HG03342 (cell line): ENCODE data around the gene NTHL1.
"Not testable (repeated sequence)": the region's sequence is repeated elsewhere in the genome, so short reads cannot be mapped to it uniquely, and the experiment has no call there.

Experiments used
- ATAC-seq: cut with Tn5 transposase; IDR thresholded peaks from one replicate; pipeline ENCODE4 v1.9.1; 2021; ENCODE audit warnings: mild to moderate bottlenecking, moderate library complexity; ENCODE audit not compliant: unreplicated experiment

The NTHL1 gene

DNA sequence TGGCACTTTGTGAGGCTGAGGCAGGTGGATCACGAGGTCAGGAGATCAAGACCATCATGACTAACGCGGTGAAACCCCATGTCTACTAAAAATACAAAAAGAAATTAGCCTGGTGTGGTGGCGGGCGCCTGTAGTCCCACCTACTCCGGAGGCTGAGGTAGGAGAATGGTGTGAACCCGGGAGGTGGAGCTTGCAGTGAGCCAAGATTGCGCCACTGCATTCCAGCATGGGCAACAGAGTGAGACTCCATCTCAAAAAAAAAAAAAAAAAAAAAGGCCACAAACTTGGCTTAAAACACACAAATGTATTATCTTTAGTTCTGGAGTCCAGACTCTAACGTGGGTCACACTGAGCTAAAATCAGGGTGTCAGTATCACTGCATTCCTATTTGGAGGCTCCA lies 35.9 kb downstream of the NTHL1 start:
- not testable (repeated sequence) for ATAC-seq

- peak; percentile 85 for ATAC-seq
These were observed 37.7 kb downstream of the NTHL1 start, which contains the start of gene ZNF598 for GRCh38 chr16:2009791-2010510. ZNF598 (minus strand) TSS chr16:2009821.

GRCh38 chr16:2009164-2009711 lies 38.4 kb downstream of the NTHL1 start:
- ATAC-seq = peak; percentile 33

- no peak for ATAC-seq
These were observed 38.9 kb downstream of the NTHL1 start for GRCh38 chr16:2008631-2009163.

DNA sequence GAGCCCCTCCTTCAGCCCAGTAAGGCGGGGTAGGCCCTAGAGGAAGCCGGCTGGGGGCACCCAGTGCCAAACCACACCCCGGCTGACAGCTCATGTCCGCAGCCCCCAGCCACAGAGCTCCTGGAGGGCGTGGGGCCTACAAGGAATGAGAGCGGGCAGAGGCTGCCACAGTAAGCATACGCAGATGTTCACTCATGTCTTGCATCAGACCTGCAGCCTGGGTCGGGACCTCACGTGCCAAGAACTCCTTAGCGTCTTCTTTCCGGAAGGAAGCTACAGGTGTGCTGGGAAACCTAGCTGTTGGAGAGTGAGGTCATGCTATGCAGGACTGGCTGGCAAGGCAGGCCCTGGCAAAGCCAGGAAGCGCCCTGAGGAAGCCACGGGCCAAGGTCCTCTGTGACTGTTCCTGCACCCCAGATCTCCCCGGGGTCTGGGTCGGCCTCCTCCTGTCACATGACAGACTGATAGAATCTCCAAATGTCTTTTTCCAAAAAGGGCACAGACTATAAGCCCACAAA lies 39.6 kb downstream of the NTHL1 start:
- no peak for ATAC-seq

DNA sequence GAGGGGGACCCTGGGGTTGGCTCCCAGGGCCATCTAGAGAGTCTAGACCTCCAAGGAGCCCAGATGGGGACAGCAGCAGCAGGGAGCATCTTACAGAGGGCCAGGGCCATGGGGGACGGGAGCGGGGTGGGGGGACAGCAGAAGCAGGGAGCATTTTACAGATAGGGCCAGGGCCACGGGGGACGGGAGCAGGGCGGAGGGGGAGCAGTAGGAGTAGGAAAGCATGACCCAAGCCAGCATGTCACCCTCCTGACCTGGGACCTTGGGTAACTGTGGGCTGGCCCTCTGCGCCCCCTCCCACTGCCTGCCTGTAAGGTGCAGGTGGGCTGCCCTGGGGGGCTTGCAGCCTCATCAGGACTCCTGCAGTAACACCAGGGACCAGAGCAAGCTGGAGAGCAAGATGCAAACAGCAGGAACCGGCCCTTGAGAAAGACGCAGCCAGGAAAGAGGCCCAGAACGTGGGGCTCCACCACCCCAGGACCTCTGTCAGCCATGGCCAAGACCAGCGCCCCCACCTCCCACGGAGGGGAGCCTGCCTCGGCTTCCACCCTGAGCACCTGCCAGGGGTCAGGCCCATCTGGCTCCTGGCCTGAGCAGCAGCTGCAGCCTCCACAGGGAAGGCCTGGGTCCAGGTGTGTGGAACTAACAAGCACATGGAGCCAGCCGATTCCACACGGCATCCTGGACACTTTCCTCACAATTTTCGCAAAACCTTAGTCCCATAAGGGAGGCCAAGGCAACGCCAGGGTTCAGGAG lies 40.4 kb downstream of the NTHL1 start:
- ATAC-seq = no peak

DNA sequence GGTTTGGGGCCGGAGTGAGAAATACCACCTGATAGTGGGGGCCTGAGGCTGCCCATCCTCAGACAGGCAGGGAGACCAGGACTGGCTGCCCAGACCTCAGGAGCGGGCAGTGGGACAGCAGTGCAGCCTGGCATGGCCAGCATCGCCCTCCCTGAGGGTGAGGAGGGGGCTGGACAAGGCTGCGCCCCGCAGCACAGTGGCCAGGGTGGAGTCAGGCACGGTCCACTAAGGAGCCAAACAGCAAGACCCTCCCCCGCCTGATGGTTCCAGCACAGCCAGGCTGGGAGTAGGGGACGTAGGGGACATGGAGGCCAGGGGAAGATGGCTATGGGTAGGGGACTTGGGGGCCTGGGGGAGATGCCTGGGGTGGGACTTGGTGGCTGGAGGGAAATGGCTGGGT lies 41.3 kb downstream of the NTHL1 start:
- ATAC-seq = no peak

DNA sequence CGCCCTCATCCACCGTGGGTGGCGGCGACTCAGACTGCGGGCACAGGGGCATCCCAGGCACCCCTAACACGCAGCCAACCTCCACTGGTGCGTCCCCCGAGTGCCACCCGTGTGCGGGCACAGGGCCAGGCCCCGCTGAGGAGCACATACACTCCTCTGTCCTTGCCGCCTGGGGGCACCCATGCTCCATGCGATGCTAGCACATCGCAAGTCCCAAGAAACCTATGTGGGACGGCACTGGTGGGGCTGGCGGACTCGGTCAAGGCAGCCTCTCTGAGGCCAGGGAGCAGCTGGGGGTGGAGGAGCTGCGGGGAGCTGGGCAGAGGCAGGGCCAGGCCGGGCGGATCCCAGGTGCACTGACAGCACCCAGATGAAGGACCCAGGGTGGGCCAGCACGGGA lies 42.0 kb downstream of the NTHL1 start:
- ATAC-seq = no peak

- ATAC-seq = no peak
These were observed 42.7 kb downstream of the NTHL1 start for GRCh38 chr16:2004795-2005517.

DNA sequence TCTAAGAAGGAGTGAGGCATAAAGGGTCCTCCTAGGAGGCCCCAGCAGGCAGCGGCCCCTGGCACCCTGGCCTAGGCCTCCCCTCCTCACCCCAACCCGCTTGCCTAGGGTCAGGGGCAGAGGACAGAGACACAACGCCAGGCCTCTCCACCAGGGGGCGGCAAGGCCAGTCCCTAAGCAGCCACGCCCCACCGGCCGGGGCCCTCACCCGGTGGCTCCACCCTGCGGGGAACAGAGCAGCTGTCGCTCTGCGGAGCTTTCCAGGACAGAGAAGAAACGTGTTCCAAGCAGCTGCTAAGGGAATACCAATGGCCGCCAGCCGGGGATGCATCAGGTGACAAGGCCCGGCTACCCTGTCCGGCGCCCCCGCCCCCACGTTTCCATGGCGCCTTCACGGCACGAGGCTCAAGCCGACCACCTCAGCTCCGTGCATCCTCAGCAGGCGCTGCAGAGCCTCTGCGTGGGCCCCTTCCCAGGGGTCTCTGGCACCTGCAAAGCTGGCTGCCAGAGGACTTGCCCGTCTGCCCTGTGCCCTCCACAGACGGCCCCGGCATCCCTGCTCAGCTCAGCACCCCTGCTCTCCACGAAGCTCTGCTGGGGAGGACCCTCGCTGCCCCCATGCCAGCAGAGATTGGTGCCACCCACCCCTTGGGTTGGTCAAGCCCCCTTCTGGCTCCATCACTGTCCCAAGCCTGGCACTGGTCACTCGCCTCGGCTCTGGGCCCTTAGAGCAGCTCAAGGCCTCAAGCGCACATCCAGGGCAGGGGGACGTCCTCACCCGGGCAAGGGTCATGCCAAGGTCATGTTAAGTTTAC lies 43.6 kb downstream of the NTHL1 start:
- peak; percentile 64 for ATAC-seq

- no peak for ATAC-seq
These were observed 44.3 kb downstream of the NTHL1 start for GRCh38 chr16:2003231-2003826.

DNA sequence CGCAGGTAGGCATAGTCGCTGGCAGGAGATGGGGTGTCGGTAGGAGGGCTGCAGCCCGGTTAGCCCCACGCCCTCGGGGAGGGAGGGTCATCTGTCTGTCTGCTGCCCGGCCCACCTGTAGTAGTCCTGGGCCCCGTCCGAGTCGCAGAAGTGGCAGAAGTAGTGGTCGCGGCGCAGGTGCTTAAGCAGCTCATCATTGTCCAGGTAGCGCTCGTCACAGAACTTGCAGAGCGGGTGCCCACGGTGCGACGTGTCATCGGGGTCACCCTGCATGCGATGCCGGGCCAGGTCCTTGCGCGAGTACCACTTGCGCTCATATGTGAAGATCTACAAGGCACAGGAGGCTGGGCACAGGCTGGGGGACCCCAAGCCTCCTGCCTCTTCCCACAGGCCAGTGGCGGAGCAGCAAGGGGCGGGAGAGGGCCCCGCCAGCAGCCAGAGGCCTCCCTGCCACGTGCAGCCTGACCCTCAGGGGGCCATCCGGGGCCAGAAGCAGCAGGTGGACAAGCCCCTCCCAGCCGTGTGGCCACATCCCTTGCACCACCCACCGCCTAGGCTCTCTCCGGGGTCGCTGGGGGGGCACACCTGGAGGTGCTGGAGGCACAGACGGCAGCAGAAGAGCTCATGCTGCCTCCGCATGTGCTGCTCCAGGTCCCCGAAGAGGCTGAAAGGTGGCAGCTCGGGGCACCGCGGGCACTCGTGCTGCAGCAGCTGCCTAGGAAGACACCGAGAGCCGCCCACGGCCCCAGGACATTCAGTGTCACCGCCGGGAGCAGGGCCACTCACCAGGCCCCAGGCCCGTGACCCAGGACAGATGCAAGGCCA lies 45.0 kb downstream of the NTHL1 start:
- ATAC-seq = no peak

GRCh38 chr16:2001456-2002355 lies 45.9 kb downstream of the NTHL1 start:
- no peak for ATAC-seq

DNA sequence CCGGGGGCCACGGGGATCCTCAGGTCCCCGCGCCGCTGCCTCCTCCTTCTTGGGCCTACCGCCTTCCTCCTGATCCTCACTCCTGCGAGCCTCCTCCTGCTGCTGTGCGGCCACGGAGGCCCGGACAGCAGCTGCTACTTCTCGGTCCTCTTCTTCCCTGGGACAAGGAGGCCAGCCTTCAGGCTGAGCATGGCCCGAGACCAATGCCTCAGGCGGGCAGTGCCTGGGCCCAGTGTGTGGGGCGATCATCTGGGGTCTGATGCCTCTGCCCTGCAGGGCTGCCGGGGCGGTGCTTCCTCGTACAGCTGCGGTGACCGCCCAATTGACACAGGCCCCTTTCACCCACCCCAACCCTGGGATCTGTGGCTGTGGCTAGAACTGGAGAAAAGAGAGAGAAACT lies 46.6 kb downstream of the NTHL1 start:
- ATAC-seq = no peak

- ATAC-seq = no peak
These were observed 47.6 kb downstream of the NTHL1 start for GRCh38 chr16:1999866-2000514.

GRCh38 chr16:1998852-1999801 lies 48.5 kb downstream of the NTHL1 start:
- no peak for ATAC-seq
